CD4-positive, alpha-beta T cell treated with Interleukin-15 for 1 hour (primary cell): ENCODE results near the gene TTLL7.

Experiments used
- DNase-seq: peaks from one replicate; pipeline ENCODE4 v3.0.0-alpha.2; 2020

TTLL7 gene

GRCh38 chr1:83998498-83999315 is at the start of gene TTLL7:
TTLL7 (minus strand) TSS chr1:83999132; CDS start chr1:83952211, 46,921 bp downstream.
- DNase-seq: peak; percentile 59

- no peak for DNase-seq
These were observed 43.5 kb upstream of the TTLL7 start for GRCh38 chr1:84042461-84042860.

- DNase-seq: no peak
These were observed 39.1 kb upstream of the TTLL7 start for GRCh38 chr1:84037758-84038611.

- no peak for DNase-seq
These were observed 32.9 kb upstream of the TTLL7 start for GRCh38 chr1:84031802-84032327.

- no peak for DNase-seq
These were observed 28.4 kb upstream of the TTLL7 start for GRCh38 chr1:84027368-84027767.

GRCh38 chr1:84025966-84026365 is 27.0 kb upstream of the TTLL7 start:
- no peak for DNase-seq

- no peak for DNase-seq
These were observed 22.9 kb upstream of the TTLL7 start for GRCh38 chr1:84021822-84022221.

- DNase-seq: no peak
These were observed 21.2 kb upstream of the TTLL7 start for GRCh38 chr1:84020151-84020550.

- DNase-seq: no peak
These were observed 20.3 kb upstream of the TTLL7 start for GRCh38 chr1:84019217-84019616.

- DNase-seq: no peak
These were observed 14.8 kb upstream of the TTLL7 start for GRCh38 chr1:84013708-84014107.

- no peak for DNase-seq
These were observed 13.1 kb upstream of the TTLL7 start for GRCh38 chr1:84012018-84012417.

- DNase-seq: no peak
These were observed 11.2 kb upstream of the TTLL7 start for GRCh38 chr1:84010136-84010535.

- no peak for DNase-seq
These were observed 9.7 kb upstream of the TTLL7 start for GRCh38 chr1:84008631-84009030.

- DNase-seq: no peak
These were observed 7.7 kb upstream of the TTLL7 start for GRCh38 chr1:84006591-84006990.

- no peak for DNase-seq
These were observed 2.6 kb upstream of the TTLL7 start for GRCh38 chr1:84001501-84001900.

GRCh38 chr1:84000954-84001495 is 2.1 kb upstream of the TTLL7 start:
- DNase-seq: no peak

GRCh38 chr1:84000196-84000885 is 1.4 kb upstream of the TTLL7 start:
- DNase-seq: no peak

GRCh38 chr1:83999316-83999819 is 436 bp upstream of the TTLL7 start:
- DNase-seq: no peak

GRCh38 chr1:83998205-83998497 is 781 bp downstream of the TTLL7 start:
- no peak for DNase-seq

GRCh38 chr1:83997631-83998030 is 1.3 kb downstream of the TTLL7 start:
- no peak for DNase-seq

GRCh38 chr1:83996621-83997020 is 2.3 kb downstream of the TTLL7 start:
- DNase-seq: no peak

- no peak for DNase-seq
These were observed 2.7 kb downstream of the TTLL7 start for GRCh38 chr1:83996191-83996590.

- DNase-seq: no peak
These were observed 3.3 kb downstream of the TTLL7 start for GRCh38 chr1:83995649-83996048.
